Ishikawa (cell line): Measurements from ENCODE around the gene HSPB7.

Source experiments
- CEBPB ChIP-seq: IDR thresholded peaks from 2 replicates; pipeline ENCODE4 v1.6.1; 2012
- CREB1 ChIP-seq: IDR thresholded peaks from 2 replicates; pipeline ENCODE4 v1.6.1; 2012; ENCODE audit warnings: low read depth
- EGR1 ChIP-seq: IDR thresholded peaks from 2 replicates; pipeline ENCODE4 v1.6.1; 2012
- EP300 ChIP-seq: IDR thresholded peaks from 2 replicates; pipeline ENCODE4 v1.6.1; 2012; ENCODE audit warnings: borderline replicate concordance
- FOXM1 ChIP-seq: IDR thresholded peaks from 2 replicates; pipeline ENCODE4 v1.6.1; 2012; ENCODE audit warnings: low read depth, borderline replicate concordance
- NFIC ChIP-seq: IDR thresholded peaks from 2 replicates; pipeline ENCODE4 v1.6.1; 2012
- RAD21 ChIP-seq: IDR thresholded peaks from 2 replicates; pipeline ENCODE4 v1.6.1; 2012; ENCODE audit warnings: low read depth
- REST ChIP-seq: IDR thresholded peaks from 2 replicates; pipeline ENCODE4 v1.6.1; 2012; ENCODE audit warnings: low read depth, mild to moderate bottlenecking
- TAF1 ChIP-seq: IDR thresholded peaks from 2 replicates; pipeline ENCODE4 v1.6.1; 2012; ENCODE audit warnings: low read depth, mild to moderate bottlenecking
- TCF12 ChIP-seq: IDR thresholded peaks from 2 replicates; pipeline ENCODE4 v1.6.1; 2012; ENCODE audit warnings: low read depth
- TEAD4 ChIP-seq: IDR thresholded peaks from 2 replicates; pipeline ENCODE4 v1.6.1; 2012
- USF1 ChIP-seq: IDR thresholded peaks from 2 replicates; pipeline ENCODE4 v1.6.1; 2012
- YY1 ChIP-seq: IDR thresholded peaks from 2 replicates; pipeline ENCODE4 v1.6.1; 2012; ENCODE audit warnings: low read depth
- ZBTB7A ChIP-seq: IDR thresholded peaks from 2 replicates; pipeline ENCODE4 v1.6.1; 2012; ENCODE audit warnings: low read depth
- TF ChIP-seq, protein P1 (sequence below): IDR thresholded peaks from 2 replicates; pipeline ENCODE4 v1.6.1; 2012

HSPB7 gene

GRCh38 chr1:16051039-16051438, 33.2 kb upstream of the HSPB7 start:
- no peak for TF ChIP-seq REST
- 0 out of 2 replicates have a peak, but pooled peaks have one; percentile 55 for TF ChIP-seq NFIC

DNA sequence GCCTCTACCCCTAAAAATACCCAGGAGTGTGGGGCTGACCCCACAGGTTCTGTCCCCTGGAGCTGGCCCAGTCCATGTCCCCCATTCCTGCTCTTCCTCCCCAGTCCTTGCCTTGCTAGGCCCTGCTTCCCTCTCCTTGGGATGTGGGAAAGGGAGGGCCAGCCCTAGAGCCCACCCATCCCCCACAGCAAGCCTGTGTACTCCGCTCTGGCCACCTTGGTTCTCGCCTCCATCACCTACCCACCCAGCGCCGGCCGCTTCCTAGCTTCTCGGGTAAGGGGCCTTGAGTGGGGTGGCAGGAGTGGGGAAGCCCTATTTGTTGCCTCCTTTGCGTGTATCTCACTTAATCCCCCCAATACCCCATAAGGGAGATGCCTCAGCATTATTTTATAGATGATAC, 32.5 kb upstream of the HSPB7 start:
- TF ChIP-seq TEAD4 (no peak), USF1 (no peak), YY1 (no peak), ZBTB7A (no peak), EP300 (no peak), EGR1 (no peak), RAD21 (no peak), REST (no peak), CREB1 (no peak)
- TF ChIP-seq, protein P1, sequence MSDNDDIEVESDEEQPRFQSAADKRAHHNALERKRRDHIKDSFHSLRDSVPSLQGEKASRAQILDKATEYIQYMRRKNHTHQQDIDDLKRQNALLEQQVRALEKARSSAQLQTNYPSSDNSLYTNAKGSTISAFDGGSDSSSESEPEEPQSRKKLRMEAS: no peak

DNA sequence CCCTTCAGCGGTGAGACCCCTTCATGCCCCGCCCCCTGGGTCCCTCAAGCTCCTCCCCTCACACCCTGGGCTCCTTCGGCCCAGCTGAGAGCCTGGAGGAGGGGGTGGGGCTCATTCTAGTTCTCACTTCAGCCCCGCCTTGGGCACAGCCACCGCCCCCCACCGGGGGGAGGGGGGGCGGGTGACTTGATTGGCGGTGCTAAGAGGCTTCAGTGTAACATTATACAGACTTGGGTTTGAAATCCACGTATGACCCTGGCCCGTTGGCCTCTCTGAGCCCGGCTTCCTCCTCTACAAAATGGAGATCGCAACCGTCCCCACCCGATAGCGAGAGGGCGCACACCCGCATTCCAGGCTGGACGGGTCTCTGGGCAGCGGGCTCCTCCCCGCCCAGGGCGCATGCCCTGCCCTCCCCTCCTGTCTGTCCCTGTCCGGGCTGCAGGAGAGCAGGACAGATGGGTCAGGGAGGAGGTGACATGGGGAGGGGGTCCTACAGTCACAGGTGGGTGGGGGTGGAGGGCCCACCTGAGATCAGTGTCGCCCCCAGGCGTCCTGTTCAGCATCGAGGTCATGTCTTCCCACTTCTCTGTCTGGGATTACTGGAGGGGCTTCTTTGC, 30.8 kb upstream of the HSPB7 start:
- peak; percentile 39; the same call in 1 of the 2 replicates for TF ChIP-seq TAF1
- no peak for TF ChIP-seq CREB1
- TF ChIP-seq TCF12: peak; percentile 32; the same call in 1 of the 2 replicates
- TF ChIP-seq YY1: peak; percentile 74
- no peak for TF ChIP-seq RAD21
- TF ChIP-seq, protein P1: no peak
- no peak for TF ChIP-seq FOXM1
- TF ChIP-seq NFIC: no peak
- peak; percentile 59 for TF ChIP-seq ZBTB7A
- TF ChIP-seq EGR1: no peak
- peak; percentile 90 for TF ChIP-seq TEAD4
- TF ChIP-seq EP300: no peak
- TF ChIP-seq USF1: no peak

- TF ChIP-seq YY1 (no peak), TAF1 (no peak), EP300 (no peak), CEBPB (no peak), REST (no peak)
- TF ChIP-seq, protein P1: no peak
These were observed 30.1 kb upstream of the HSPB7 start for GRCh38 chr1:16047791-16048475.
